Esophagus muscularis mucosa (tissue), 4 donors: ENCODE data around the gene MSANTD4. TPM values are rescaled to one million over a fixed set of nuclear protein-coding genes. Genes with fewer than 3 reads are reported as not detected.

Source experiments
- small RNA-seq, 3 donors: library from RNA; depleted of rRNA; stranded (forward); fragments of <200 nt; gene quantifications; one replicate each; pipeline ENCODE3, GENCODE V24; 2016
- total RNA-seq, 4 donors: library from RNA; depleted of rRNA; stranded (reverse); fragments of >200 nt; gene quantifications; one replicate each; pipeline versions ENCODE4 v1.1.0 to v1.2.1, GENCODE V29; 2016

MSANTD4 gene
- total RNA-seq, 4 donors from 2014 or later, result 22.5 to 32.8 (median 25.6) TPM

Small RNA genes within 50 kb of the gene (small RNA-seq; reads per million reads assigned to genes)
- gene RNU6-277P, result 0 reads per million in 3 donors

Other genes starting within 250 kb of the MSANTD4 start
- gene KBTBD3, start 55.1 kb upstream of the MSANTD4 start, total RNA-seq, result 1 to 10 TPM; 3.6 to 8.3 (median 6.6) TPM
- 10 to 100 TPM; 23.7 to 28.0 (median 24.7) TPM for gene AASDHPPT, start 55.4 kb upstream of the MSANTD4 start, total RNA-seq